ELF-1 (cell line): Measurements from ENCODE around the gene KCNMB2.

ENCODE experiments used
- DNase-seq: peaks from one replicate; pipeline ENCODE4 v3.0.0-alpha.2; 2016; ENCODE audit warnings: low read depth, low spot score

KCNMB2 gene

DNA sequence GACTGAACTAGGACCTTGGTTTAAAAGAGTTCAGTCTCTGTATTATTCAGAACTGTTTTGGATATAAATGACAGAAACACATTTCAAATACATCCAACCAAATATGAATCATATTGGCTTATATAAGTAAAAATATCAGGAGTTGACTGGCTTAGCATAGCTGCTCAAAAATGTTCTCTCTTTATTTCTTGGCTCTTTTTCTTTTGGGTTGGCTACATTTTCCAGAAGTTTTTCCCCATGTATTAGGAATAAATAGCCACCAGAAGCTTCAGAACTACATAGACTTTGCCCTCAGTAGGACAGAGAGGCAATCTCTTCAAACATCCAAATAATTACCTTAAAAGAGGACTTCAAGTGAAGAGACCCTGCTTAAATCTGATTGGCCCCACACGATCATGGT, 32.7 kb downstream of the KCNMB2 start:
- DNase-seq = no peak

DNA sequence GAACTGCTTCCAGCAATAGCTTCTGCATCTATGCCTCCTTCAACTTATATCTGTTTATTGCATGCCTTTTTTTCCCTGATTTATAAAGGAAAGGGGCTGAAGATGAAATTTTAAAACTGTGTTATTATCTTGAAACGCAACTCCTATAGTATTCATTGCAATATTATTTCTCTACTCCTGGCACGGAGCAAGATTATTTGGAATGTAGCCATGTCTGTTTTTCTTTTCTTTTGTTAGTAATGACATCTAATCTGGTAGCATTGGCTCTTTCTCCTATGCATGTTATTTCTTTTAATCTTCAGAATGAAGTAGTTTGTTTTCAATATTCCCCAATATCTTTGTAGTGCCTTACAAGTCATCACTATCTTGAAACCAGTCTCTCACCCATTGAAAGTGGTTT, 33.6 kb downstream of the KCNMB2 start:
- no peak for DNase-seq

DNA sequence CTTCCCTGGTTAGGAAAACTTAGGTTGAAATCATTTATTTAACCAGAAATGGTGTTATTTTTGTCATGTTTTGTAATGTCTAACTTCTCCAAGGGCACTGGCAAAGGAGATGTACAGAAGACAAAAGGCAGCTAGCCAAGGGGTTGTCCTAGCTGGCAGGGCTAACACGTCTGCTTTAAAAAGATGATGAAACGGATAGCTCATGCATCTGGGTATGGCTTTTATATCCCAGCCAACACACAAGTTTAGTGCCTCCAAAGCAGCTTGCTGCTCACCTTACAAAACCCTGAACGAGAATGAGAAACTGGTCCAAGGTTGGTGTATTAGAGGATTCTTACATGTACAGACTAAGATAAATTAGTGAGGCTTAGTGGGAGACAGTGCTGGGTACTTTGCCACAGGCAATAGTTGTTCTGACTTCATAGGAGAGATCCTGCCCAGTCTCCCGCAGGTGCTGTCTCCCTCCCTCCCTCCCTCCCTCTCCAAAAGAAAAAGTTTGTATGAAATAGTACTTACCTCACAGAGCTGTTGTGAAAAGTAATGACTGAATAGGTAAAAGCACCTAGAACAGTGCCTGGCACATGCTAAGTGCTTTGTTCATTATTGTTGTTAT, 47.8 kb downstream of the KCNMB2 start:
- no peak for DNase-seq

DNA sequence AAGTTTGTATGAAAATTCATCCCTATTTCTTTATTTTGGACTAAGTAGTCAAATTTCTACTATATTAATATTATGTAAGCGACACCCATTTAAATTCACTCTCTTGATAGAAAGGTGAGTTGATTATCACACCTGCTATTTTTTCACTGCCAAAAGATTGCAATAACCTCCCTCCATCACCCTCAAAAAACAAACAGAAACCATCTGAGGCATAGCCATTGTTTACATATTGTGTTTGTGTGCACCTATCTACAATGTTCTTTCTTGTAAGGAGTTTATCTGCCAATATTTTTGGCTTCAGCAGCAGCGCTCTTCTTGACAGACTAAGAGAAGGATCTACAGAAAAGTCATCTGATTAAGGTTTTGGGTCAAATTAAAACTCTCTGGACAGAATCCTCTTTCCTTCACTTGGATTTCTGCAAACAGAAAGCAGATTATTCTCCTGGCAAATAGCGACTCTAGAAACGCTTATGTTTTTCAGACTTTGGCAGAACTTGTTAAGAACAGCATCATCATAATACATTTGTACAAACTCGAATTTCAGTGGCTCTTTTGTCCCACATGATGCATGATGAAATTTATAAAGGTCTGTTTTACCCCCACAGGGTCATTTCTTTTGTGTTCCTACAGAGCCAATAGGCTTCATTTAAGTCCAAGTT, 48.6 kb downstream of the KCNMB2 start:
- no peak for DNase-seq

DNA sequence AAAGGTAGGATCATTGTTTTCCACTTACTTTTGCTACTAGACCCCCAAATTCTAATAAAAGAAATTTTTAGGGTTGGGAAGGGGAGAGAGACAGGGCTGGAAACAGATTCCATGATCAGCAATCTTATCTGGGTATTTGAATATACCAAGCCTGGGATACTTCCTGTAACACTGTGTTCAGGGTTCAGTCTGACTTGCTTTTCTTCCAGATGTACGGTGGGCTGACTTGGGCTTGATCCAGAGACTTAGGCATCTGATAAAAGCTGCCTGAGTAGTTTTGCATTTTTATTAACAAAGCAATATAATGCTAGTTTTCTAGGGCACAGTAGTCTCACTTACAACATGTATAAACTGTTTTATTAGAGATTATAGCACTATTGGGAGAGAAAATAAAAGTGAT, 49.2 kb downstream of the KCNMB2 start:
- DNase-seq = no peak

DNA sequence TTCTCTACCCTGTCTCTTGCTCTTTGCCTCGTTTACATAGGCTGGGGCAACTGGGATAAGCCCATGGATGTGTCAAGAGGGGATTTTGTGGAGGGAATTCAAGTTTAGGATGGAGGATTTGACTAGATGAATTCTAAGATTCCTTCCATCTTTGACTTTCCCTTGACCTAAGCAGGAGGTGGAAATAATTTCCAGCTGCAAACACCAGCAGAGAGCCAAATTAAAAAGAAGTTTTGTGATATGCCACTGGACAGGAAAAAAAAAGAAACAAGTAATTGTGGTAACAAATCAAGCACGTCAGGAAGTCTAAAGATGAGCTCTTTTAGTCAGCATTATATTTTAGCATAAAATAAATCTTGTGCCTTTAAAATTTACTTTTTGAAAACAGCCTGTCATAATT, 49.8 kb downstream of the KCNMB2 start:
- DNase-seq = no peak

DNA sequence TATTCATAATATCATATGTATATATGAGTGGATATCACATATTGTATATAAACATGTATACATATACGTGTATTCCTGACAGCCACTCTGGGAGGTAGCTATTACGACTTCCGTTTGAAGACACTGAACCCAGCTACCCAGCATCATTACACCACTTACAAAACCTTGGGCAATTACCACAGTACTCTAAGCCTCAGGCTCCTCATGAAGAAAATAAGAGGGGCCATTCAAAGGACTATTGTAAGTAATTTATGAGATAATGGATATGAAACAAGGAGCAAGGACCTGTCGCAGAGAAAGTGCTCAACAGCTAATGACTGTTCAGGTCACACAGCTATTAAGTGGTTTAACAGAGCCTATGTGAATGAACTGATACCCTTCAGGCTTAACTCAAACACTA, 52.4 kb downstream of the KCNMB2 start:
- no peak for DNase-seq

DNA sequence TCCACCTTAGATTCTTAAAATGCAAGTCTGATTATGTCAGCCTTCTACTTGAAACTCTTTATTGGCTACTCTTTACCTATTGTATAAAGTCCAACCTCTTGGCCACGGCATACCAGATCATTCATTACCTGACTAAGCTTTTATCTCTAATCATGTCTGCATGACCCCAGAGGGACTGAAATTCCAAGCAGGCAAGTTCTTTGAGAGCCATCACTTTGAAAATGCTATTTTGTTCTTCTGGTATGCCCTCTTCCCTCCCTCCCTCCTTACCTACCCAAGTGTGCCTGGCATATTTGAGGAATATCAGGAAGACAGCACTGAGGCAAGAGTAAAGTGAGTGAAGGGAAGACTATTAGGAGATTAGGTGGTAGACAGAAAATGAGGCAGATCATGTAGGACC, 57.5 kb downstream of the KCNMB2 start:
- no peak for DNase-seq

DNA sequence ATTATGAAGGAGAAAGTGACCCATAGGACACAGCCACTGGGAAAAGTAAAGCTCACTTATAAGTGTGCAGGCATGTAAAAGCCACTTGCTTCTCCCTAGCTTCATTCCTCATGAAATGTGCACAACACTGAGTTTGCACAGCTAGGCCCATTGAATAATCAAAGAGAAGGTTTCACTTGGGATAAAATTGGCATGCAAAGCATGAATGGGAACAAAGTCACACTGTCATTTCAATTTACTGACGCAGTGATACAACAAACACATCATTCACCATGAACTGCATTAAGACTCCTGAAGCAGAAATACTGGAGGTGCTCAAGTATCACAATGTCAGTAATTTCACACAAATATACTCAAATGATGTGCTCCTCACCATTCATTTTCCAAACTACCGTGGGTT, 61.1 kb downstream of the KCNMB2 start:
- no peak for DNase-seq

DNA sequence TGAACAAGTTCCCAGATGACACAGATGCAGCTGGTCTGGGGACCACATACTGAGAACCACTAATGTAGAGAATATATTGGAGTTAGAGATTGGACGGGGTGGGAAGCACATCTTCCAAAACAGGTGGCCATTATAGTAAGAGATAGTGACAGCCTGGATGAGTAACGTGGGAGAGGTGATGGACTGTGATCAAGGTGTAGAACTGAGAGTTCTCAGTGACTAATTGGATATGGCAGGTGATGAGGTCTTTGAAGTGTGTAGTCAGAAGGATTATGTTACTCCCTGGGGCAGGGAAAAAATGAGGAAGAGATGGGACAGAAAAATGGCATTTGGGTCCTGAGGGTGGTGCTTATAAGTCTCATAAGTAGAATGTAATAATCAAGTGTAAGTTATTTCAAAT, 66.6 kb downstream of the KCNMB2 start:
- no peak for DNase-seq

DNA sequence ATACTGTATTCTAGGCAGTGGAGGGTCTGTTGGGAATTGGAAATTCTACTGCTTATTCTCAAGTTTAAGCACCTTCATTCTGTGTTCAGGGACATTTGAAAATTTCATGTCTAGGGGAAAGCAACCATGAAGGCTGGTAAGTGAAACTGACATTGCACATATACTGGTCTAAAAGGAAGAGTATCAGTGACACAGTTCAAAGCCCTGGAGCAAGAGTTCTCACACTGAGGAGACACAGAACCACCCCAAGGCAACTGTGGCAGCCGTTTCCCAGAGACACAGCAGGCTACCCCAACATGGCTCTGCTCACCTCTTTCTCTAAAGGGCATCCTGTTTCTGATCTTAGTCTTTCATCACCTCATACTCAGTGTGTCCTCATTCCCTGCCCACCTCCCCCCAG, 67.5 kb downstream of the KCNMB2 start:
- peak; percentile 10 for DNase-seq

DNA sequence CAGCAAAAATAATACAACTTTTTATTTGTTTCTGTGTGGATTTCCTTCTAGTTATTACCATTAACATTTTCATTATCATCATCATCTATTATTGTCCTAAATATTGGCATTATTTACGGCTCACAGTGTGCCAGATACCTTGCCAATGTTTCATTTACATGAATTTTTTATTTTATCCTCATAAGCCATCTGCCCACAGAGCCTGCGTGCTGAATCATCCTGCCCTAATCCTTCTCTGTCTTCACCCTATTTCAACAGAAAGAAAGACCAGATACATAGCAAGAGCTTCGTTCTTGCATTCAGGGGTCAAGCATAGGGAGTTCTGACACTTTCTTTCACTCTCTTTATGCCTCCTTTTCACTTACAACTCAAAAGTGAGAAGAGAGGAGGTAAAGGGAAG, 82.0 kb downstream of the KCNMB2 start:
- DNase-seq = no peak

DNA sequence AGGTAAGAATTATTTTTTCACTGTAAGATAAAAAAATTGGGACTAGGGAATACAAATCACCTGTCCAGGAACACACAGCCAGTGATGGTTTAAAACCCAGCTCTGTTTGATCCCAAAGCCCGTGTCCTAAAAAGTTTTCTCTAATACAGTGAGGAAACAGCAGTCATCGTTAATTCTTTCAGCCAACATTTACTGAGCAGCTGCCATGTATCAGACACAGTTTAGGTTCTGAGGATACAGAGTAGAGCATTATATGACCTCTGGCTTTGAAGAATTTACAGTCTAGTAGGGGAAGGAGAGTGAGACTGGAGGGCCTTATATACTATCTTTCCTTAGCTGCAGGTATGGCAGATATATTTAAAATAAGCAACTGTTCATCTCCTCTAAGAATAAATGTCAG, 82.7 kb downstream of the KCNMB2 start:
- DNase-seq = no peak

DNA sequence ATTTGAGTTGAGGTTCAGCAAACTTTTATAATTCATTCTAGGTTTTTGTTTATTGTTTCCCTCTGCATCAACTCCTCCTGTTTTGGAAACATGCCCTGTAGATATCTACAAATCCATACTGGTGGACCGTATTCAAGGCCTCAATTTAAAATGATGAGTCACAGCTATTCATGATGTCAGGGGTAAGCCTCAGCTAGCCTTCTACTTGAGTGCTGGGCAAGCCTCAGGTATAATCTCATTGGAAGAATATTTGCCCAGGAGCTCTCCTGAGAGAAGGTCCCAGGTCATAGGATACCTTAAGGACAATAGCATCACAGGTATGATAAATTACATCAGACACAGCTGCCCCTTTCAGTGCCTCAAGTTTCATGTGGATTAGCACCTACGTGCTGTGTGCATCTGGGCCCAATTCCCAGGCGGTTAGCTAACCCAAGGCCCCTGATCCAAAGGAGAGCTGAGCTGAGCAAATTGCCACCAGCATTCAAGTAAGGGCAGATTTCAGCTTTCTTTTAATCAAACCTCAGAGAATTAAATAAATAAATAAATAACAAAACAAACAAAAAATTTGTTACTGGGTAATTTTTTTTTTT, 87.5 kb downstream of the KCNMB2 start:
- no peak for DNase-seq

DNA sequence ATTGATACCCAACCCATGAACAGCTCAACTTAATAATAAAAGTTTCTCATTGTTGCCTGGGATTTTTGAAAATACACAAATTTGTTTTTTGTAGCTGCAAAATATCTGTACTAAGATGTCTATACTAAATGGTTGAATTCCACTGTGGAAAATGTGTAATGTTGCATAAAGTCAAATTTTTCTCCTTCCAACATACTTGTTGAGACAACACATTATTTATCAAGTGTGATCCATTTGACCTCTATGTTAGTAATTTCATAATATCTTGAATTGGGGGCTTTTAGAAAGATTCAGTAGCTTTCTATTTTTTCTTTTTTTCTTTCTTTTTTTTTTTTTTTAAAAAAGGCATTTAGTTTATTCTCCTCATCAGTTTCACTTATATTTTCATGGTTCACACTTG, 88.0 kb downstream of the KCNMB2 start:
- DNase-seq = no peak

DNA sequence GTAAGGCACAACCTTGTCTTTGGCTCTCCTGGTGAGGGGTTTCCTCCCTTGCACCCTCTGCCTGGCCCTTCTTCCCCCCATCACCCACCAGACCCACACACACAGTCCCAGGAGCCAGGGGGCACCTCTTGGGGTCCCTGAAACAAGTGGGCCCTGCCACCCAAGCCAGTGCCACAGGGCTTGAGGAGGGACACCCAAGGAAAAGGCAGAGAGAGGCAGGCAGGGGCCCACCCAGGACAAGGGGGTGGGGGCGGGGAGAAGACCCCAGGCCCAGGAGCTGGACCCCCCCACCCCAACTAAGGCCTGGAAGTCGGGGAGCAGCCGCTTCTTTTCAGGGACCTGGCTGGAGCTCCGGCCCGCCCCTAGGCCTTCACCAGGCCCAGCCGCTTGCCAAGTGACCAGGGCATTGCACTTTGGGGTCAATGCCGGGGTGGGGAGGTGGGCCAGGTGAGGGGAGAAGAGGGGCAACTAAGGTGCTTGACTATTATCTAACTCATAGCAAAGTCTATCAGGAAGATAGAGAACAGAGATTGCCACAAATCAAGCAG, 88.9 kb downstream of the KCNMB2 start:
- DNase-seq = no peak

DNA sequence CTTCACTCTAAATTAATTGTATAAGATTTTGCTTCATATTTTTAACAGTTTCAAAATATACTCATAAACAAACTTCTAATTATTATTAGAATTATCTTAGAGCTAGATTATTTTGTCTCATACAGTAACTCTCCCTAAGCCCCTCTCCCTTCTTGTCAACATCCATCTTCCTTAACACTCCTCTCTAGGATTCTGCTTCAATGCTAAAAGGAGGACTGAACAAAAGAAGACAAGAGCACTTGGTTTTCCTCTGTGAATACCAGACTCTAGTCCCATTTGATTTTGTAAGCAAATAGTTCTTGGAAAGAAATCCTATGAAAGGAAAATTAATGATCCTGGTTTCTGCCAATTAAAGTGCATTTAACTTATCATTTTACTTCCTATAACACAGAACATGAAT, 91.8 kb downstream of the KCNMB2 start:
- no peak for DNase-seq

DNA sequence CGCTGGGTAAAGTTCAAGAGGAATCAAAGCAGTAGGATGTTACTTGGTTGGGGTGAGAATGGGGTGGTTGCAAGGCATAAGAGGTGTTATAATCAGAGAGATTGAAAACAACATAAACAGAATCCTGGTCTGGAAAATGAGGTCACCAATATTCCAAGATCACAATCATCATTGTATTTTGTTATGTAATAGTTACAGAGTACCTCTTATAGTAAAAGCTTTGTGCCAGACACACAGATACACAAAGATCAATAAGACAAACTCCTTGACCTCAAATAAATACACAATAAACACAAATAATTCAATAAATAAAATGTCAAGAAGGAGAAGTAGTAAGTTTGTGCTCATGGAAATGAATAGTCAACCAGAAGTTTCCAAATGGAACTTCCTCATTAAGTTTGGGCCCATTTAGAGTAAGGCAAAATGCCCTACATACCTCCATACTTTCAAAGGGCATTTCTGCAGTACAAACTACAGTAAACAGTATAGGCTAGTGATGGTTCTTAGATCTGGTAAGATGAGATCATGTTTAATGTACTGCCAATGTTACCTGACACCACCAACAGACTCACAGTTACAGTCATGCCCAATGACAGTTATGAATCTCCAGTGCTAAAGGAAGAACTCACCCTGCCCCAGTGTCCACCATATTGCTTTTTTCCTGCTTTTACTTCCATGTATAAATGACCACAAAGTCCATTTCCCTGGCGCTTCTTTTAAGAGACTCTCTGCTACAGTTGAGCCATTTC, 93.4 kb downstream of the KCNMB2 start:
- DNase-seq = no peak

DNA sequence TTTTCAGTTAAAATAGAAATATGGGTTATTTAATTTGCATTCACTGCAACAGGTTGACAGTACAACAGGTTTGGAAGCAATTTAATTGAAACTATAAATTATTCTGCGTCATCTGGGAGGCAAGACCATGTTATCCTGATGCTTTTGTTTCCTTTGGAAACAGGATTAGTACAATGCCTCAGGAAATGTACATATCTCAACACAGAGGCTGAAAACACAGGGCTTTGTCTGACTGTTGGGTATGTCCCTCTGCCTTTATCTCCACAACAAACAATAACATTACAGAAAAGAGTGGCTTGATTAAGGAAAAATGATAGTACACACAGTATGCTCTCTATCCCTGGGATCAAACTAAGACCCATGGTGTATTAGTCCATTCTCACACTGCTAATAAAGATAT, 95.7 kb downstream of the KCNMB2 start:
- no peak for DNase-seq

DNA sequence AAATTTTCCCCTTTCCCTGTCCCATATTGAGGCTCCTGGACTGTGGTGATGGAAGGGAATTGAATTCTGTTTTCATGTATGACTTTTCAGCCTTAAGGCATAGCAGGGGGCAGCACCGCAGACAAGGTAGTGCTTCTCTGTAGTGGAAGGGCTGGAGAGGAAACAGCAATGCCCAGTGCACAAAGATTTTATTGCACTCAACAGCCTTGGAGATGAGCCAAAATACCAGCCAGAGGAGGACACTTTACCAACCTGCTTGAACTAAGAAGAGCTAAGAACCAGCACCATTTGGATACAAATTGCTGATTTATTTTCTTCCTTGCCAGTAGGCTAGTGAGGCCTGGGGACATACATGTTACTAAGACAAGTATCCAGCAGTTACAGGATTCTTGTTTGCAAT, 98.7 kb downstream of the KCNMB2 start:
- DNase-seq = no peak

DNA sequence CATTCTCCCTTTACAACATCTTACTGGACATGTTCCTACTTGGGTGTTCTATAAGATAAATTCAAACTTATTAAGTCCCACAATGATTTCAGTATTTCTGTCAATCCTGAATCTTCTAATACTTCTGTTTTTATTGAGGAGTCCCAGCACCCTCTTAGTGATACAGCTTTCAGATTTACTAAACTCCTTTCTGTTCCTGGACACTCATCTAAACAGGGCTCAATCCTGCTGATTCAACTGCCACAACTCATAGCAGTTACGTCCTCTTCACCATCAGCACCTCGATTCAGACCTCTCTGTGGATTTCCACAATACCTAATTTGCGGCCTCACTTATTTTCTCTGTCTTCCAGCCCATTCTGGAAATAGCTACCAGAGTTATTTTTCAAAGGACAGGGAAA, 101.6 kb downstream of the KCNMB2 start:
- DNase-seq = no peak

DNA sequence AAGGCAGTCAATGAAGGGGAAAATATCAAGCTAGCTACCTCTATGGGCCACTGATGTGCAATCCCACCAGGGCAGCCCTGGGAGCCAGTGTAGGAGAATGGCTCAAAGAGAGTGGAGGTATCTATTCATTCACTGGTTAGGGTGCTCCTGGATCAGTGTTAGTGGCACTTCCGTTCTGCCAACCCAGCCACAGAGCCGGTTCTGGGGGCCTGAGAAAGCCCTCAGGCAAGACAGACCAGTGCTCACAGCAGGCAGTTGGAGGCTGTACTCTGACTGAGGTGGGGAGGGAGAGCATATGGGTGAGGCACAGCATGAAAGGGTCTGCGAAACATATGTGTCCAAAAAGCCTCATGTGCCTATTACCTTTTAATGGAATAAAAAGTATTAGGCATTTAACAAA, 109.3 kb downstream of the KCNMB2 start:
- DNase-seq = peak; percentile 8
